Measurements from ENCODE around the gene SAP30BP.

Gene SAP30BP

DNA sequence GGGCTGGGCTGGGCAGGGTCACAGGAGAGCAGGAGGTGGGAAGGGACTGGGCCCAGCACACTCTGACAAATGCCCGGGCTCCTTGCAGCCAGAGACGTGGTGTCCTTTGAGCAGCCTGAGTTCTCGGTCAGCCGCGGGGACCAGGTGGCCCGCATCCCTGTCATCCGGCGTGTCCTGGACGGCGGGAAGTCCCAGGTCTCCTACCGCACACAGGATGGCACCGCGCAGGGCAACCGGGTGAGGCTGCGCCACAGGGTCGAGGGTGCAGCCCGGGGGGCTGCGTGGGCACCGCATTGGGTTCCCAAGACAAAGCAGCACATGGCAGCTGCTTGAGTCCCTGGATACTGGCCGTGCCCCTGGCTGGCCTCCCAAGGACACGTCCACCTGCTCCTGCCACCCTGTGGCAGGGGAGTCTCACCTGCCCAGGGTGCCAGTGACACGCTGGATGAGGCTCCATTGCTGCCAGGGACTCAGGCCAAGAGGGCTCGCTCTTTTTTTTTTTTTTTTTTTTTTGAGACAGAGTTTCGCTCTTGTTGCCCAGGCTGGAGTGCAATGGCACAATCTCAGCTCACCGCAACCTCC, 76.6 kb downstream of the SAP30BP start:
- no peak for DNase-seq

DNA sequence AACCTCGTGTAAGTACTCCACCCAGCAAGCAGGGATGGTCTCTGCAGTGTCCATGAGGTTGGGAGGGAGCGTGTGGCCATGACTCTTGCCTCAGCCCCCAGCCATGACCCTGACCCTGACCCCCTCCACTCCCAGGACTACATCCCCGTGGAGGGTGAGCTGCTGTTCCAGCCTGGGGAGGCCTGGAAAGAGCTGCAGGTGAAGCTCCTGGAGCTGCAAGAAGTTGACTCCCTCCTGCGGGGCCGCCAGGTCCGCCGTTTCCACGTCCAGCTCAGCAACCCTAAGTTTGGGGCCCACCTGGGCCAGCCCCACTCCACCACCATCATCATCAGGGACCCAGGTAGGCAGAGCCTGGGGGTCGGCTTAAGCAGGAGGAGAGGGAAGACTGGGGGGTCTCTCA, 81.6 kb downstream of the SAP30BP start:
- DNase-seq = no peak

DNA sequence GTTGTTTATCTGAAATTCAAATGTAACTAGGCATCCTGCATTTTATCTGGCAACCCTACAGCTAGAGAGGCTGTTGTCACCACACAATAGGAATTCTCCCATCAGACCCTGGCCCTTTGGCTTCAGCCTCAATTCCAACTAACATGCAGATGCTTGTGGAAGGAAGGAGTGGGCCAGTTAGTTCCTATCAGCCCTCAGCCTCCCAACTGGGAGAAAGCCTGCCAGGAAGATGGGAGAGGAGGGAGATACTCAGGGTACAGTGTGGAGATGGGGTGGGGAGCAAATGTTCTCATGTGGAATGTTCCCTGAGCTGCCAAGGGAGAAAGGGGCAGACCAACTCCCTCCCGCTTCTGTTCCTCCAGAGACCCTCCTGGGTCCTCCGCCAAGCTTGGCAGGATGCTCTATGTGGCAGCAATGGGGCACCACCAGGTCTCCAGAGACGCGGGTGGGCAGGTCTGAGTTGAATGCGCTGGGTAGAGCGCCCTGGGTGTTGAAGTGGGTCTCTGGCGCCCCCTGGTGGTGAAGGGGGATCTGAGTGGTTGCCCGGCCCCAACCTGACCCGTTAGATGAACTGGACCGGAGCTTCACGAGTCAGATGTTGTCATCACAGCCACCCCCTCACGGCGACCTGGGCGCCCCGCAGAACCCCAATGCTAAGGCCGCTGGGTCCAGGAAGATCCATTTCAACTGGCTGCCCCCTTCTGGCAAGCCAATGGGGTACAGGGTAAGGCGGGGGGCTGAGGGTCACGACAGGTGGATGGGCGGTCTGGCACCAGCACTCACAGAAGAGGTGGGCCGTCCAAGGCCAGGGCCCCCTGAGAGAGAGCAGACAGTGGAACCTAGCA, 82.6 kb downstream of the SAP30BP start:
- peak; percentile 68 for DNase-seq

DNA sequence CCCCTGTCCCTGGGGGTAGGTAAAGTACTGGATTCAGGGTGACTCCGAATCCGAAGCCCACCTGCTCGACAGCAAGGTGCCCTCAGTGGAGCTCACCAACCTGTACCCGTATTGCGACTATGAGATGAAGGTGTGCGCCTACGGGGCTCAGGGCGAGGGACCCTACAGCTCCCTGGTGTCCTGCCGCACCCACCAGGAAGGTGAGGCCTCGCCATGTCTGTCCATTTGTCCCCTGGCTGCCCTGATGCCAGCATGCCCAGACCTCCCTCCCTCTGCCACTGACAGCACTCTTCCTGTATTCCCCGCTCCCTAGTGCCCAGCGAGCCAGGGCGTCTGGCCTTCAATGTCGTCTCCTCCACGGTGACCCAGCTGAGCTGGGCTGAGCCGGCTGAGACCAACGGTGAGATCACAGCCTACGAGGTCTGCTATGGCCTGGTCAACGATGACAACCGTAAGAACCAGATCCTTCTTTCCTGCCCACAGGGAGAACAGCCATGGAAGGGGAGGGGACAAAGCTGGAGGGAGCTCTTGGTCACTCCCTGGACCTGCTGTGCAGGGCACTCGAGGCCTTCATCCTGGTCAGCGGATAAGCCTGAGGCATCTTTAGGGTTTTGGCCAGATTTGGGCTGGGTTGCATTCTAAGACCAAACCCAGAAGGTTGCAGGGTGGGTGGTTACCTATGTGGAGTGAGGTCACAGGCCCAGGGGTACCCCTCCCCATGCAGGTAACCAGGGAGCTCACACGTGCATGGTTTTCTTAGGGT, 83.7 kb downstream of the SAP30BP start:
- DNase-seq = no peak

DNA sequence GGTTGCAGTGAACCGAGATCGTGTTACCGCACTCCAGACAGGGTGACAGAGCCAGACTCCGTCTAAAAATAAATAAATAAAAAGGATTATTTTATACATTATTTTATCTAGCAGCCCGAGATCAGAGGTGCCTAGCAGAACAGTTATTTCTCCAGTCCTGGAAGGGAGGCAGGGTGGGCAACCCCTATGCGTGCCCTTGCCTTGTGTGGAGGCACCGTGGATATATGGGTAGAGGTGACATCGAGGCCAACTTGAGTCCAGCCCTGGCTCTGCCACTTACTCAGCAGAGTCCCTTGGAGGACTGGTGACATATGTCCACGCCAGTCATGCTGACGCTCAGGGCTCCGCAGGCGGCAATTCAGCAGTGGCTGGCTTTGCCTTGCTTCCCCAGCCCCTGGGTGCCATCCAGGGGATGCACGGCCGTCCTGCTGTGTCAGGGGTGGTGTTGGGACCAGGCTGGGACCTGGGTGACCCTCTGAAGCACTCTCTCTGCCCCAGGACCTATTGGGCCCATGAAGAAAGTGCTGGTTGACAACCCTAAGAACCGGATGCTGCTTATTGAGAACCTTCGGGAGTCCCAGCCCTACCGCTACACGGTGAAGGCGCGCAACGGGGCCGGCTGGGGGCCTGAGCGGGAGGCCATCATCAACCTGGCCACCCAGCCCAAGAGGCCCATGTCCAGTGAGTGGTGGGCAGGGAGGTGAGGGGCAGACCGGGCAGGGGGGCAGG, 84.7 kb downstream of the SAP30BP start:
- no peak for DNase-seq

DNA sequence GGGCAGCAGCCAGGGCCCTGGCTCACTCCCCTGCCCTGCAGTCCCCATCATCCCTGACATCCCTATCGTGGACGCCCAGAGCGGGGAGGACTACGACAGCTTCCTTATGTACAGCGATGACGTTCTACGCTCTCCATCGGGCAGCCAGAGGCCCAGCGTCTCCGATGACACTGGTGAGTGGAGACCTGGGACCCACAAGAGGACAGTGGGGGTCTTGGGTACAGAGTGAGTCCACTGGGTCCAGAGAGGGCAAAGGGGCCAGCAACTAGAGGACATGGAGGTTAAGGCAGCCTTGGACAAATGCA, 85.2 kb downstream of the SAP30BP start:
- no peak for DNase-seq

DNA sequence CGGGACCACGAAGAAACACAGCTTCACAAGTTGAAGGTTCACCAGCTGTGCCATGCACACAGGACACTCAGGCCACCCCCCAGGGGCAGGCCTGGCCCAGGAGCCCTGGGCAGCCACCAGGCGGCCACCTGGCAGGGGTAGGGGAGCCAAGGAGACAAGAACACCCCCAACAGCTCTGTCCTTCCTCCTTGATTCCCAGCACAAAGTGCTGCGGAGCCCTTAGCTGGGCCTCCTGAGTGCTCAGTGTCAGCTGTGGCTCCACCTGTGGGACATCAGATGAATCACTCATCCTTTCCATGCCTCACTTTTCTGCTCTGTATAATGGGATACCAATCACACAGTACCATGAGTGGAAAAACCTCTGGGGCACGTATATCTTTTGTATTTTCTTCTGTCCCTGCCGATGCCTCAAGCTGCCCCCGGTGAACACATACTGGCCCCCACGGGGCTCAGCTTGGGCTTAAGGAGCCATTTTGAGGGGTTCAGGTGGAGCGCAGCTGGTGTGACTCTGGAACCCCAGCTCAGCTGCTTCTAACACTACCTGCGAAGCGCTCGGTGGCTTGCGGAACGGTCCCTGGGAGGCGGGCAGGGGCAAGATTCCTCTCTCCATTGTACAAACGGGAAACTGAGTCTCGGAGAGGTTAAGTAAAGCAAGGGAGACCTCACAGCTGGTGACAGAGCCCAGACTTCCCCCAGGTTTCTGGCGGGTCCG, 85.8 kb downstream of the SAP30BP start:
- no peak for DNase-seq

DNA sequence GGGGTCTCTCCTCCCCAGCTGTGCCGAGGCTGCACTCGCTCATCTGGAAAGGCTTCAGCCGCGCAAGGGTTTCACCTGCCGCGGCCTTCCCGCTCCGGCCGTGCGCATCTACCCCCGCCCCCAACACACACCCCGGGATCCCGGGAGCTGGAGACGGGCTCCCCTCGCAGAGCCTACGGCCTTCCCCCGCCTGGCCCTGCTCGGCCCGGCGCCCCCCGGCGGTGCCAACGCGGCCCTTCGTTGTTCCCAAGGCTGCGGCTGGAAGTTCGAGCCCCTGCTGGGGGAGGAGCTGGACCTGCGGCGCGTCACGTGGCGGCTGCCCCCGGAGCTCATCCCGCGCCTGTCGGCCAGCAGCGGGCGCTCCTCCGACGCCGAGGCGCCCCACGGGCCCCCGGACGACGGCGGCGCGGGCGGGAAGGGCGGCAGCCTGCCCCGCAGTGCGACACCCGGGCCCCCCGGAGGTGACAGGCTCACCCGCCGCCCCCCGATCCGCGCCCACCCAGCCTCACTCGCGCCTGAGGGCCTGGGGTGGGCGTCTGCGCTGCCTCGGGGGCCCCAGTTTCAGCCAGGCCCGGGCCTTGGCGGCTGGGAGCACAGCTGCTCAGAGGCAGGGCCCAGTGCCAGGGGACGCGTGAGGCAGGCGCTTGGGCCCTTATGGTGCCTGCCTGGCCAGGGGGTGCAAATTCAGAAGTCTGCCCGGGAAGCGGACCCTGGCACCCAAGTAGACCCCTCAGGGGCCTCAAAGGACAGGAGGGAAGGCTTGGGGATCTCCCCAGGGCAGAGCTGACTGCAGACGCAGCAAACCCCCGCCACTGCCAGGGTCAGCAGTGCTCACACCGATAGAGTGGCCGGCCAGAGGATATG, 86.6 kb downstream of the SAP30BP start:
- DNase-seq = peak; percentile 65

DNA sequence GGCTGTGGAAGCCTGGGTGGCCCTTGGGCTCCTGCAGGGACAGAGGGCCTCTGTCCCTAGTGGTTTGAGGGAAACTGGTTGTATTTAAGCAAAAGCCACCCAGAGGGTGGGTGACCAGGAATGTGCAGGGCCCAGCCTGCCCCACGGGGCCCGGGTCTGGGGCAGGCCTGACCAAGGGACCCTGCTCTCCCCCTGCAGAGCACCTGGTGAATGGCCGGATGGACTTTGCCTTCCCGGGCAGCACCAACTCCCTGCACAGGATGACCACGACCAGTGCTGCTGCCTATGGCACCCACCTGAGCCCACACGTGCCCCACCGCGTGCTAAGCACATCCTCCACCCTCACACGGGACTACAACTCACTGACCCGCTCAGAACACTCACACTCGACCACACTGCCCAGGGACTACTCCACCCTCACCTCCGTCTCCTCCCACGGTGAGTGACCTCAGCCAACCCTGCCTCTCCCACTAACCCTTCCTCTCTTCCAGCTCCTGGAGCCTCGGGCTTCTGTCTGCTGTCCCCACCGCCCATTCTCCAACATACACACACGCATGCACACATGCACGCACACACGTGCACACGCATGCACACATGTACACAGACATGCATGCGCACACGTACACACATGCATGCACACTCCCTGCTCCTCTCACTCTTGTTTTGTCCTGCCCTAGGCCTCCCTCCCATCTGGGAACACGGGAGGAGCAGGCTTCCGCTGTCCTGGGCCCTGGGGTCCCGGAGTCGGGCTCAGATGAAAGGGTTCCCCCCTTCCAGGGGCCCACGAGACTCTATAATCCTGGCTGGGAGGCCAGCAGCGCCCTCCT, 87.5 kb downstream of the SAP30BP start:
- no peak for DNase-seq

DNA sequence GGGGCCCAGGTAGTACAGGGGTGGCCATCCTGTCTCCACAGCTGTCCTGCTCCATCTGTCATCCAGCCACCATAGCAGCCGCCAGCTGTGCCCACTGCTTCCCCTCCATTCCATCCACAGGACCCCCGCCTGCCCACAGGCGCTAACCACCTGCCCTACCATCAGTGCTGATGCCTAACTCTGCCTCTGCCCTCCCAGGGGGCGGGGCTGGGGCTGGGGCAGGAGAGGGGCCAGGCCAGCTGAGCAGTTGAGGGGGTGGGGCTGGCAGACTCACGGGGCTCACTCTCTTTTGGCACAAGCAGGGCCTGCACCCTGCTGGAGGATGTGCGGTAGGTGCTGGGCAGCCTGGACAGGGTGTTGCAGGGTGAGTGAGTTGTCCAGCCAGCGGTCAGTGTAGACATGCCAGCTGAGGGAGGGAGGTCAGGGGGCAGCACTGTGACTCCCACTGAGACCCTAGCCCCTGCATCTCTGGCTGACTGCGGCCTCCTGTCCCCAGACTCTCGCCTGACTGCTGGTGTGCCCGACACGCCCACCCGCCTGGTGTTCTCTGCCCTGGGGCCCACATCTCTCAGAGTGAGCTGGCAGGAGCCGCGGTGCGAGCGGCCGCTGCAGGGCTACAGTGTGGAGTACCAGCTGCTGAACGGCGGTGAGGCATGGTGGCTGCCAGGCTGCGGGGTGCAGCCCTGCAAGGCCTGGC, 88.2 kb downstream of the SAP30BP start:
- DNase-seq = no peak

DNA sequence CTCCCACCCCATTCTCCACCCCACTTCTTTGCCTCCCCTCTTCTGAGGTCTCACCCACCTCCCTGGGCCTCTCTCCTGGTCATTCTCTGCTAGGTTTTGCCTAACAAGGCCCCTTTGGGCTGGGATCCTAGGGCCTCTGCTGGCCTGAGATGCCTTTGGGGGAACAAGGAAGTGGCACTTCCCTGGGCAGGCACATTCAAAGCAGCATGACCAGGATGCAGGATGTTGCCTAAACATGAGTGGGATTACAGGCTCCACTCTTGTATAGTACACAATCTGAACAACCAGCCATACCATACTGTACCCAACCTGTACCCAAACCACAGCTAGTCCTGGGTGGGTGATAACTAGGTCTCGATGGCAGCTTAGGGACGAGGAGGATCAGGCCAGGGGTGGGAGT, 88.9 kb downstream of the SAP30BP start:
- DNase-seq = no peak

DNA sequence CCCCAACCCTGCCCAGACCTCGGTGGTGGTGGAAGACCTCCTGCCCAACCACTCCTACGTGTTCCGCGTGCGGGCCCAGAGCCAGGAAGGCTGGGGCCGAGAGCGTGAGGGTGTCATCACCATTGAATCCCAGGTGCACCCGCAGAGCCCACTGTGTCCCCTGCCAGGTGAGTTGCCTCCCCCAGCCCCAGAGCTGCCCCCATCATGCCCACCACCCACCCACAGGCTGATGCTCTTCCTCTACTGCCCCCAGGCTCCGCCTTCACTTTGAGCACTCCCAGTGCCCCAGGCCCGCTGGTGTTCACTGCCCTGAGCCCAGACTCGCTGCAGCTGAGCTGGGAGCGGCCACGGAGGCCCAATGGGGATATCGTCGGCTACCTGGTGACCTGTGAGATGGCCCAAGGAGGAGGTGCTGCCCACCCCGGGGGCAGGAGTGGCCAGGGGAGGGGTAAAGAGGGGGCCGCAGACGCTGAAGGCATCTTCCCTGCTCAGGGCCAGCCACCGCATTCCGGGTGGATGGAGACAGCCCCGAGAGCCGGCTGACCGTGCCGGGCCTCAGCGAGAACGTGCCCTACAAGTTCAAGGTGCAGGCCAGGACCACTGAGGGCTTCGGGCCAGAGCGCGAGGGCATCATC, 89.4 kb downstream of the SAP30BP start:
- no peak for DNase-seq

DNA sequence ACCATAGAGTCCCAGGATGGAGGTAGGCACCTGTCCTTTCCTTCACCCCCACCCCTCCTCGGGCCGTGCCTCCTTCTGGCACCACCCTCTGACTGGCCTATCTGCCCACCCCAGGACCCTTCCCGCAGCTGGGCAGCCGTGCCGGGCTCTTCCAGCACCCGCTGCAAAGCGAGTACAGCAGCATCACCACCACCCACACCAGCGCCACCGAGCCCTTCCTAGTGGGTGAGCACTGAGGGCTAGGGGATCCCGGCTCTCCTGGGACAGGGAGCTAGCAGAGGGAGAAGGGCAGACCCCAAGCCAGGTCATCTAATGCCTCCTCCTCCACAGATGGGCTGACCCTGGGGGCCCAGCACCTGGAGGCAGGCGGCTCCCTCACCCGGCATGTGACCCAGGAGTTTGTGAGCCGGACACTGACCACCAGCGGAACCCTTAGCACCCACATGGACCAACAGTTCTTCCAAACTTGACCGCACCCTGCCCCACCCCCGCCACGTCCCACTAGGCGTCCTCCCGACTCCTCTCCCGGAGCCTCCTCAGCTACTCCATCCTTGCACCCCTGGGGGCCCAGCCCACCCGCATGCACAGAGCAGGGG, 90.0 kb downstream of the SAP30BP start:
- DNase-seq = no peak
